SK-N-SH (cell line): ENCODE data around the gene FEV. TPM values are rescaled to one million over a fixed set of nuclear protein-coding genes. Genes with fewer than 3 reads are reported as not detected.

Experiments
- CTCF ChIA-PET: fragments of 300-600, 350-600 bp; formaldehyde crosslinking; extraction: SDS; loops from one replicate; lab custom pipeline; 2021; lab: Yijun Ruan, JAX
- POLR2A ChIA-PET: fragments of 350-600 bp; sonication (Branson Sonifier 250); formaldehyde crosslinking; extraction: SDS; loops from one replicate; lab custom pipeline; 2020; ENCODE audit warnings: antibody characterized with exemption, inconsistent platforms; lab: Yijun Ruan, JAX
- DNase-seq: peaks from one replicate; pipeline ENCODE4 v3.0.0; 2012
- H2AFZ ChIP-seq: fragments of 200-600 bp; sonication (generic); 2 replicates; pipeline ENCODE4 v1.8.1; 2016; ENCODE audit warnings: antibody characterized with exemption, mild to moderate bottlenecking, low read depth
- H3F3A ChIP-seq: fragments of 200-600 bp; sonication (generic); replicated peaks from 2 replicates; pipeline ENCODE3; 2016; ENCODE audit warnings: antibody characterized with exemption, mild to moderate bottlenecking; ENCODE audit not compliant: insufficient read depth
- H3K27ac ChIP-seq, 2 experiments: fragments of 200-500 bp in 1 of 2; fragments of 200-600 bp in 1 of 2; sonication (Bioruptor generic) in 1 of 2; sonication (generic), shearing (Covaris generic) in 1 of 2; 2 replicates each; pipeline versions ENCODE4 v1.5.1 to v1.6.1; 2014 to 2016; ENCODE audit warnings: low read depth in 2 of 2, inconsistent platforms in 1 of 2, low read length in 1 of 2, mild to moderate bottlenecking in 1 of 2, mixed read lengths in 1 of 2
- H3K27me3 ChIP-seq: fragments of 200-600 bp; sonication (generic), shearing (Covaris generic); 2 replicates; pipeline ENCODE4 v1.6.1; 2016; ENCODE audit warnings: mixed run types; ENCODE audit not compliant: insufficient read depth
- H3K36me3 ChIP-seq, 2 experiments: fragments of 200-500 bp in 1 of 2; fragments of 200-600 bp in 1 of 2; sonication (Bioruptor generic) in 1 of 2; sonication (generic) in 1 of 2; replicated peaks in 1 of 2; 2 replicates each; pipeline versions ENCODE3 to v1.5.1; 2014 to 2016; ENCODE audit warnings: low read length in 1 of 2, mild to moderate bottlenecking in 1 of 2; ENCODE audit not compliant: insufficient read depth in 2 of 2, control insufficient read depth in 1 of 2
- H3K4me1 ChIP-seq, 2 experiments: fragments of 200-500 bp in 1 of 2; fragments of 200-600 bp in 1 of 2; sonication (Bioruptor generic) in 1 of 2; sonication (generic), shearing (Covaris generic) in 1 of 2; 2 replicates each; pipeline versions ENCODE4 v1.5.1 to v1.6.1; 2014 to 2016; ENCODE audit warnings: low read depth in 1 of 2, low read length in 1 of 2, mixed run types in 1 of 2; ENCODE audit not compliant: insufficient read depth in 2 of 2, control insufficient read depth in 1 of 2
- H3K4me2 ChIP-seq: fragments of 200-600 bp; sonication (generic), shearing (Covaris generic); 2 replicates; pipeline ENCODE4 v1.6.1; 2017; ENCODE audit warnings: mixed run types
- H3K4me3 ChIP-seq, 2 experiments: fragments of 200-500 bp in 1 of 2; fragments of 200-600 bp in 1 of 2; sonication (Bioruptor generic) in 1 of 2; sonication (generic), shearing (Covaris generic) in 1 of 2; 2 replicates each; pipeline versions ENCODE4 v1.5.1 to v1.8.1; 2014 to 2016; ENCODE audit warnings: low read depth in 2 of 2, inconsistent platforms in 1 of 2, low read length in 1 of 2, mild to moderate bottlenecking in 1 of 2, mixed read lengths in 1 of 2, moderate library complexity in 1 of 2
- H3K79me2 ChIP-seq: fragments of 200-600 bp; sonication (generic); 2 replicates; pipeline ENCODE4 v1.8.1; 2017; ENCODE audit warnings: mild to moderate bottlenecking; ENCODE audit not compliant: insufficient read depth
- H3K9ac ChIP-seq: fragments of 200-600 bp; sonication (generic); 2 replicates; pipeline ENCODE4 v1.6.1; 2017; ENCODE audit warnings: mixed run types
- H3K9me2 ChIP-seq: fragments of 200-600 bp; sonication (generic); 2 replicates; pipeline ENCODE4 v1.6.1; 2017; ENCODE audit warnings: mixed run types
- H3K9me3 ChIP-seq: fragments of 200-600 bp; sonication (generic); 2 replicates; pipeline ENCODE4 v1.6.1; 2017; ENCODE audit warnings: mixed run types, mild to moderate bottlenecking, moderate library complexity
- H4K20me1 ChIP-seq: fragments of 200-600 bp; sonication (generic); 2 replicates; pipeline ENCODE4 v1.6.1; 2017; ENCODE audit warnings: mild to moderate bottlenecking, mixed run types; ENCODE audit not compliant: insufficient read depth
- CHD2 ChIP-seq: fragments of 150-350 bp; IDR thresholded peaks from 2 replicates; pipeline ENCODE4 v1.6.1; 2018; ENCODE audit warnings: low read length; ENCODE audit not compliant: partially characterized antibody
- ELF1 ChIP-seq: IDR thresholded peaks from 2 replicates; pipeline ENCODE4 v1.4.0; 2012
- EP300 ChIP-seq, 2 experiments: IDR thresholded peaks; 2 replicates each; pipeline versions ENCODE4 v1.4.0 to v1.6.1; 2012; ENCODE audit warnings: borderline replicate concordance in 1 of 2, low read depth in 1 of 2, low read length in 1 of 2
- GABPA ChIP-seq: IDR thresholded peaks from 2 replicates; pipeline ENCODE4 v1.4.0; 2012; ENCODE audit warnings: low read depth, mild to moderate bottlenecking
- GATA2 ChIP-seq: sonication (generic); formaldehyde crosslinking; IDR thresholded peaks from 2 replicates; pipeline ENCODE4 v1.5.0; 2020; ENCODE audit warnings: mild to moderate bottlenecking, missing genetic modification reagents
- MXI1 ChIP-seq: IDR thresholded peaks from 2 replicates; pipeline ENCODE4 v1.6.1; 2012; ENCODE audit warnings: mild to moderate bottlenecking, low read depth, low read length, improper control_type of control experiment
- RCOR1 ChIP-seq: fragments of 150-350 bp; IDR thresholded peaks from 2 replicates; pipeline ENCODE4 v1.6.1; 2017; ENCODE audit warnings: antibody characterized with exemption, low read length
- TEAD4 ChIP-seq: IDR thresholded peaks from 2 replicates; pipeline ENCODE4 v1.4.0; 2012; ENCODE audit warnings: mild to moderate bottlenecking, borderline replicate concordance; ENCODE audit not compliant: insufficient read depth
- WGBS: methylation state at CpG from one replicate; pipeline ENCODE4 v1.1.6; 2017; ENCODE audit warnings: low lambda C conversion rate; 5-methylcytosine and 5-hydroxymethylcytosine counted together
- polyA plus RNA-seq, 3 experiments: library from polyadenylated mRNA; depleted of rRNA; stranded (reverse); fragments of >200 nt; gene quantifications; 2 replicates each; pipeline ENCODE4 v1.2.3, GENCODE V29; 2012
- TF ChIP-seq, protein P1 (sequence below): IDR thresholded peaks from 2 replicates; pipeline ENCODE4 v1.4.0; 2012; ENCODE audit warnings: low read depth, borderline replicate concordance
- TF ChIP-seq, protein P2 (sequence below): IDR thresholded peaks from 2 replicates; pipeline ENCODE4 v1.4.0; 2012; ENCODE audit warnings: low read depth, borderline replicate concordance
- TF ChIP-seq, protein P3 (sequence below): fragments of 150-350 bp; IDR thresholded peaks from 2 replicates; pipeline ENCODE4 v1.6.1; 2017; ENCODE audit warnings: antibody characterized with exemption, low read length, low read depth, borderline replicate concordance

Gene FEV
- polyA plus RNA-seq, 1 of the 3 experiments (the other 2 are of a cell fraction), result 0.53 TPM

DNA sequence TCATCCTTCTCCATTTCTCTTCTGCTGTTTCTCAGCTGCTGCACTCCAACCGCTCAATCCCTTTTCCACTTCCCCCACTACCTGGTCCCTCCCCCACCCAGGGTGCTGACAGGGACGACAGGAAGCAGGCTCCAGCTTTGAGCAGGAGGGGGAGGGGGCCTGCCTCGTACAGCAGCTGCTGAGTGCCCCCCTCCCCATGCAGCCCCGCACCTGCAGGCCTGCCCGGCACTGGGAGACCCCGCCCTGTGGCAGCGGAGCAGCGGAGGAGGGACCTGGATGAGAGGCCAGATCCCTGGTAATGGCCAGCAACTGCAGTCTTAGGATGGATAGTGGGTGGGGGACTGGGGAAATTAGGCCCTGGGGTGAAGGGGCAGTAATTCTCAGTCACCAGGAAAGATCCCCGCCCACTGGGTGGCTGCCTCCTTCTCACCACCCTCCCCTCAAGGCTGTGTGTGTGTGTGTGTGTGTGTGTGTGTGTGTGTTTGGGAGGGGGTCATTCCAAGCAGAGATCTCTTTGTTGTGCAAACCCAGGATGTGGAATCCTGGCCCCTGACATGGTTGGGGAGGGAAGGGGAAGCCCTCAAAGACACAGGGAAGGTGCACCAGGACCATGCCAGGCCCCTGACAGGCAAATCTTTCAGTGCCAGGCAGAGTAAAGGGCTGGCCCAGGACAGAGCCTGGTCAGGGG is 15.0 kb upstream of the FEV start (continued):
- TF ChIP-seq, protein P1, sequence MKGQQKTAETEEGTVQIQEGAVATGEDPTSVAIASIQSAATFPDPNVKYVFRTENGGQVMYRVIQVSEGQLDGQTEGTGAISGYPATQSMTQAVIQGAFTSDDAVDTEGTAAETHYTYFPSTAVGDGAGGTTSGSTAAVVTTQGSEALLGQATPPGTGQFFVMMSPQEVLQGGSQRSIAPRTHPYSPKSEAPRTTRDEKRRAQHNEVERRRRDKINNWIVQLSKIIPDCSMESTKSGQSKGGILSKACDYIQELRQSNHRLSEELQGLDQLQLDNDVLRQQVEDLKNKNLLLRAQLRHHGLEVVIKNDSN, result no peak
- TF ChIP-seq, protein P2, sequence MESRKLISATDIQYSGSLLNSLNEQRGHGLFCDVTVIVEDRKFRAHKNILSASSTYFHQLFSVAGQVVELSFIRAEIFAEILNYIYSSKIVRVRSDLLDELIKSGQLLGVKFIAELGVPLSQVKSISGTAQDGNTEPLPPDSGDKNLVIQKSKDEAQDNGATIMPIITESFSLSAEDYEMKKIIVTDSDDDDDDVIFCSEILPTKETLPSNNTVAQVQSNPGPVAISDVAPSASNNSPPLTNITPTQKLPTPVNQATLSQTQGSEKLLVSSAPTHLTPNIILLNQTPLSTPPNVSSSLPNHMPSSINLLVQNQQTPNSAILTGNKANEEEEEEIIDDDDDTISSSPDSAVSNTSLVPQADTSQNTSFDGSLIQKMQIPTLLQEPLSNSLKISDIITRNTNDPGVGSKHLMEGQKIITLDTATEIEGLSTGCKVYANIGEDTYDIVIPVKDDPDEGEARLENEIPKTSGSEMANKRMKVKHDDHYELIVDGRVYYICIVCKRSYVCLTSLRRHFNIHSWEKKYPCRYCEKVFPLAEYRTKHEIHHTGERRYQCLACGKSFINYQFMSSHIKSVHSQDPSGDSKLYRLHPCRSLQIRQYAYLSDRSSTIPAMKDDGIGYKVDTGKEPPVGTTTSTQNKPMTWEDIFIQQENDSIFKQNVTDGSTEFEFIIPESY, result no peak
- no peak for TF ChIP-seq TEAD4
- peak; percentile 78 for TF ChIP-seq GATA2 (CRISPR knock-in tag)
- no peak for TF ChIP-seq GABPA
- no peak; the same call in 1 of the 2 replicates for TF ChIP-seq MXI1
- TF ChIP-seq, protein P3, sequence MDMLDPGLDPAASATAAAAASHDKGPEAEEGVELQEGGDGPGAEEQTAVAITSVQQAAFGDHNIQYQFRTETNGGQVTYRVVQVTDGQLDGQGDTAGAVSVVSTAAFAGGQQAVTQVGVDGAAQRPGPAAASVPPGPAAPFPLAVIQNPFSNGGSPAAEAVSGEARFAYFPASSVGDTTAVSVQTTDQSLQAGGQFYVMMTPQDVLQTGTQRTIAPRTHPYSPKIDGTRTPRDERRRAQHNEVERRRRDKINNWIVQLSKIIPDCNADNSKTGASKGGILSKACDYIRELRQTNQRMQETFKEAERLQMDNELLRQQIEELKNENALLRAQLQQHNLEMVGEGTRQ, result no peak

DNA sequence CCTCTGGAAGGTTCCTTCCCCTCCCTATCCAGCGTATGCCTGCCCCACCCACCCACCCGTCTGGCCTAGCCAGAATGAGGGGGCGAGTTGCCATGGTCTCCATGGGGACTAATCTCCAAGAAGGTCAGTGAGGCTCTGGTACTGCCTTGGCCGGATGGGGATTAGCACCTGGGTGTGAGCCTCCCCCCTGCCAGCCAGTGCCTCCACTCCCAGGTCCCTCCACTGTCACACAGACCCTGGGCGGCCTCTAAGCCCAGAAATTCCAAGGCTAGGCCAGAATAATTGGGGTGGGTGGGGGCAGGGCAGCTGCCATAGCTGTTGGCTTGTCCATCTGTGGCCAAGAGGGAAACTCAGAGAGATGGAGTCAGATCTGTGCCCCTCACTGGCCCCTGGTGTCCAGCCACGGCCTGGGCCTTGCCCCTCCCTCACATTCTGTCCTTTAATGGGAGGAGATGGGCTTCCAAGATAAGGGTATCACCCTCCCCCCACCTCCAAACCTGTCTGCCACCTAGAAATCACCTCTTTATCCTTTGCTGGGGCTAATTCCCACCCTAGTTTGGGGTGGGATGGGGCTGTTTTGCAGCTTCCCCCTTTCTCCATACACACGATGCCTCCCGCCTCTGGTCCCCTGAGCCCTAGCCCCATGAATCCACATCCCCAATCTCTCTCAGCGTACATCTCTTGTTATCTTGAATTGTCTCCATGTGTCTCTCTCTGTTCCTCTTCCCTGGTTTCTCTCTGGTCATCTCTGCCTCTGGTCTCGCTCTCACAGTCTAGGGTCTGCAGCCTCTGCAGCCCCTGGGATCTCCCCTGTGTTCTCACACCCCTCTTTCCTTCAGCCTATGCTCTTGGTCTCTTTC is 14.3 kb upstream of the FEV start:
- CTCF ChIA-PET, result interaction anchor here (0.8 to 12.8 kb wide), 11 partner anchors 11 to 156 kb away, joined by 3 to 258 read pairs (median 5); partner anchors contain the start of gene FEV
- WGBS, result 66% methylated on average over 9 of the region's 10 CpGs

More for the DNA sequence above, 14.3 kb upstream of the FEV start:
- H3F3A ChIP-seq, result no peaks in the 10 kb centered on the region
- TF ChIP-seq ELF1 (no peak), CHD2 (peak; percentile 49), TEAD4 (no peak), GATA2 (CRISPR knock-in tag) (peak; percentile 88), EP300 (IDR thresholded peaks at IDR 0.05; ENCODE audit: borderline replicate concordance in 1 of 2, low read depth in 1 of 2, low read length in 1 of 2) (0 out of 4 replicates have a peak, but pooled peaks of 1 of the 2 experiments have one; percentile 22), RCOR1 (no peak)
- TF ChIP-seq, all 33 proteins: peak for 3
- no peaks in the 10 kb centered on the region for H4K20me1 ChIP-seq
- H3K4me2 ChIP-seq, result no peak overlapping the region
- DNase-seq, result peak; percentile 52
- no peaks in the 10 kb centered on the region for H3K36me3 ChIP-seq
- H3K4me1 ChIP-seq, result peaks cover 0 to 78% of the 10 kb centered on the region in 2 experiments; a peak in 2 of 4 replicates
- H2AFZ ChIP-seq, result no peak overlapping the region
- no peaks in the 10 kb centered on the region for H3K9me2 ChIP-seq
- POLR2A ChIA-PET, result interaction anchor here (0.7 to 6.8 kb wide), 4 partner anchors 17 to 39 kb away, joined by 3 to 89 read pairs (median 8); partner anchors contain the start of genes CDK5R2 and FEV
- peak overlapping the region in 1 of 2 experiments; percentile 16; a peak in 1 of 4 replicates for H3K4me3 ChIP-seq
- no peaks in the 10 kb centered on the region for H3K9me3 ChIP-seq
- peak overlapping the region in 1 of 2 experiments; percentile 99; a peak in 2 of 4 replicates for H3K27ac ChIP-seq
- H3K9ac ChIP-seq, result no peak overlapping the region
- H3K27me3 ChIP-seq, result peaks cover 17% of the 10 kb centered on the region; the same call in 1 of the 2 replicates
- H3K79me2 ChIP-seq, result no peaks in the 10 kb centered on the region
